Measurements from ENCODE around the gene CABLES2.

DNA sequence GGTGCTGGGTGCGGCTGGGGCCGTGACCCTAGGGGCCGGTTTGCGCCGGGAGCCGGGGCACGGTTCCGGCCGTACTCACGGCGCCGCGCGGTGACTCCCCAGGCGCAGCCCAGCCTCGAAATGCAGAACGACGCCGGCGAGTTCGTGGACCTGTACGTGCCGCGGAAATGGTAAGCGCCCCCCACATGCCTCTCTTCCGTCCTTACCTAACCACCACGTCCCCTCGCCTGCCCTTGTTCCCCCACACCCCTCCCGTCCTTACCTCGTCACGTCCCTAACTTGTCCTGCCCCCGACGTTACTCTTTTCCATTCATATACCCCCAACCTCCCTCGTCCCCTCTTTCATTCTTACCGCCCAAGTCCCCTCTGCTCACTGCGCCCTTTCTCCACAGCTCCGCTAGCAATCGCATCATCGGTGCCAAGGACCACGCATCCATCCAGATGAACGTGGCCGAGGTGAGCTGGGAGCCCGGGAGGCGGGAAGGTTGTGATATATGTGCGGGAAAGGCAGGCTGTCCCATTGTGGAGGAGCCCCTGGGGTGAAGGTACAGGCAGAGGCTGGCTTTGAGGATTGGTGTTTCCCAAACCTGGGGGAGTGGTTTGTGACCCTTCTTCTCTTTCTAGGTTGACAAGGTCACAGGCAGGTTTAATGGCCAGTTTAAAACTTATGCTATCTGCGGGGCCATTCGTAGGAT, 19.7 kb downstream of the CABLES2 start:
- TF ChIP-seq, protein P1, sequence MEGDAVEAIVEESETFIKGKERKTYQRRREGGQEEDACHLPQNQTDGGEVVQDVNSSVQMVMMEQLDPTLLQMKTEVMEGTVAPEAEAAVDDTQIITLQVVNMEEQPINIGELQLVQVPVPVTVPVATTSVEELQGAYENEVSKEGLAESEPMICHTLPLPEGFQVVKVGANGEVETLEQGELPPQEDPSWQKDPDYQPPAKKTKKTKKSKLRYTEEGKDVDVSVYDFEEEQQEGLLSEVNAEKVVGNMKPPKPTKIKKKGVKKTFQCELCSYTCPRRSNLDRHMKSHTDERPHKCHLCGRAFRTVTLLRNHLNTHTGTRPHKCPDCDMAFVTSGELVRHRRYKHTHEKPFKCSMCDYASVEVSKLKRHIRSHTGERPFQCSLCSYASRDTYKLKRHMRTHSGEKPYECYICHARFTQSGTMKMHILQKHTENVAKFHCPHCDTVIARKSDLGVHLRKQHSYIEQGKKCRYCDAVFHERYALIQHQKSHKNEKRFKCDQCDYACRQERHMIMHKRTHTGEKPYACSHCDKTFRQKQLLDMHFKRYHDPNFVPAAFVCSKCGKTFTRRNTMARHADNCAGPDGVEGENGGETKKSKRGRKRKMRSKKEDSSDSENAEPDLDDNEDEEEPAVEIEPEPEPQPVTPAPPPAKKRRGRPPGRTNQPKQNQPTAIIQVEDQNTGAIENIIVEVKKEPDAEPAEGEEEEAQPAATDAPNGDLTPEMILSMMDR (conservative IDR thresholded peaks at IDR 0.05 in 1 of 2, IDR thresholded peaks at IDR 0.05 in 1 of 2; ENCODE audit: extremely low read depth in 1 of 2, insufficient read depth in 1 of 2, low read depth in 1 of 2, low read length in 2 of 2) = no peak
- no peak for TF ChIP-seq EZH2 (IDR thresholded peaks at IDR 0.05; ENCODE audit: borderline replicate concordance, low read length)
